ENCODE results near the gene OR2J3.

Gene OR2J3

DNA sequence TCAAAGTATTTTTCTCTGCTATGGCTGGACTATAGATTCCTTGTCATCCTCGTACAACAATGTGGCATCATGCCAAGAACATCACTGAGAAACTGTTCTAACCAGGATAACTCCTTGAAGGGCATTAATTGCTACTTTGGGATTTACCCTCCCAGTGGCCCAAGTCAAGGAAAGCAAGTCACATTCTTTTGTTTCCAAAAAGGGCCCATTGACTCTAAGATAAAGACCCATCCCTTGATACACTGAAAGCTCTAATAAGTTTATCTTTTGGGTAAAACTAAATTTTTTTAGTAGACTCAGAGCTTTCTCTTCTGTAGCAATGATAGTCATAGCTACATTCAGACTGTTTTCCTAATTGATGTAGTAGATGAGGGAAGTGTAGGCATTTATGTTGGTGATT lies at the start of gene OR2J3:
Gene OR2J3, plus strand, starts transcription at position 301 of the 400 bp plus-strand sequence. CDS start 3,833 bp downstream, outside the sequence.
- no peak within 1 kb of the TSS for H3K27ac ChIP-seq (ENCODE audit: low read depth, low read length)
- no peaks in the 10 kb centered on the region for H3K36me3 ChIP-seq (ENCODE audit: control insufficient read depth in 5 of 5, insufficient read depth in 5 of 5, low read length in 5 of 5)
- H3K4me3 ChIP-seq (ENCODE audit: low read depth in 1 of 5, low read length in 5 of 5), result no peak within 1 kb of the TSS
- peaks cover 0 to 3% (median 0%) of the 10 kb centered on the region in 5 donors for H3K9me3 ChIP-seq (ENCODE audit: control insufficient read depth in 5 of 5, low read length in 5 of 5)
- H3K4me1 ChIP-seq (ENCODE audit: control insufficient read depth in 5 of 5, insufficient read depth in 5 of 5, low read length in 5 of 5), result no peaks in the 10 kb centered on the region
- no peak within 1 kb of the TSS for H3K9ac ChIP-seq (ENCODE audit: low read length in 5 of 5)
- H3K27me3 ChIP-seq (ENCODE audit: control insufficient read depth in 5 of 5, insufficient read depth in 4 of 5, low read length in 5 of 5), result no peaks in the 10 kb centered on the region

DNA sequence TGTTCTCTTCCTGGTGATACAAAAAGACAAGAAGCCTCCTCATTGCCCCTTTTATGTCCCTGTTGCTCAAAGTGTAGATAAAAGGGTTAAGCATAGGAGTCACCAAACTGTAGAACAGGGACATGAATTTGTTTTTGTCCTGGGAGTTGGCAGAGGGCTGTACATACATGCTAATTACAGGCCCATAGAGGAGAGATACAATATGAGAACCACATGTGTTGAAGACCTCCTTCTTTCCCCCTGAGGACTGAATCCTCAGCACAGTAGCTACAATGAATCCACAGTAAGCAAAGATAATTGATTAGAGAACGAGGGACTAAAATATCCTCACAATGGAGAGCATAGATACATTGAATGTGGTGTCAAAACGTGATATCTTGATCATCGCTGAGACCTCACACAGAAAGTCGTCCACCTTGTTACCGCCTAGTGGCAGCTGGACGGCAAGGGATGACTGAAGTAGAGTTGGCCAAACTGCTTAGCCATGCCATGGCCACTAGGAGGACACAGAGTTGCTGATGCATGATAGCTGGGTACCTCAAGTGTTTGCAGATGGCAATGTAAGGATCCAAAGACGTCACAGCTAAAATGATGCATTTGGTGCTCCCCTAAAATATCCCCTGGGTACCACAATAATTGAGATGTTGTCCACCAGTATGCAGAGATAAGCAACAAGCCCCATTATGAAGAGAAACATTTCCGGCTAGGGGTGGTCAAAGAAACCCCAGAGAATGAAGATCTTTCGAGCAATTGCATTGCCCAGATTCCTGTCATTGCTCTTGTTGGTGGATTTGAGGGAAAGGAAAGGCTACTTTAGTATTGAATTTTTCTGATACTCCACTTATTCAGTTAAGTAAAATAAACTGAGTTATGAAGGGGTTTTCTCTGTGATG lies 35.8 kb upstream of the OR2J3 start:
- H3K4me1 ChIP-seq (ENCODE audit: control insufficient read depth in 5 of 5, insufficient read depth in 5 of 5, low read length in 5 of 5), result no peaks in the 10 kb centered on the region
- H3K4me3 ChIP-seq (ENCODE audit: low read depth in 1 of 5, low read length in 5 of 5), result no peak overlapping the region
- no peak overlapping the region for H3K27ac ChIP-seq (ENCODE audit: low read depth, low read length)
- no peak overlapping the region for H3K9ac ChIP-seq (ENCODE audit: low read length in 5 of 5)
- H3K36me3 ChIP-seq (ENCODE audit: control insufficient read depth in 5 of 5, insufficient read depth in 5 of 5, low read length in 5 of 5), result no peaks in the 10 kb centered on the region
- H3K9me3 ChIP-seq (ENCODE audit: control insufficient read depth in 5 of 5, low read length in 5 of 5), result no peaks in the 10 kb centered on the region
- peaks cover 0 to 2% (median 0%) of the 10 kb centered on the region in 5 donors for H3K27me3 ChIP-seq (ENCODE audit: control insufficient read depth in 5 of 5, insufficient read depth in 4 of 5, low read length in 5 of 5)

DNA sequence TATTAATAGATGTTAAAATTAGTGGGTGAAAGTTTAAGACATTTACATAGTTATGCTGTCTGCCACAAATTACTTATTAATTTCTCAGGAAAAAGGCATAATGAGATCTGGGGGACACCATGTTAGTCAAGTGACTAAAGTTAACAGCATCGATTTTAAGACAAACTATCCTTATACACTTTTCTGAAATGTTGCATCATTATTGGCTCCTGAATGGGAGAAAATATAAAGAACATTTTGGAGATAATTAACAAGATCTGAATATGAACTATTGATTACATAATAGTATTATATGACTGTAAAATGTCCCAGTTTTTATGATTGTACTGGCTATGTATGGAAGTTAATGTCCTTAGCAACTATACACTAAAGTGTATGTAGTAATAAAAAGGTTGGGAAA lies 28.7 kb upstream of the OR2J3 start:
- Histone ChIP-seq H3K4me1 (ENCODE audit: control insufficient read depth in 5 of 5, insufficient read depth in 5 of 5, low read length in 5 of 5) (no peaks in the 10 kb centered on the region), H3K9me3 (ENCODE audit: control insufficient read depth in 5 of 5, low read length in 5 of 5) (no peaks in the 10 kb centered on the region), H3K4me3 (ENCODE audit: low read depth in 1 of 5, low read length in 5 of 5) (no peak overlapping the region), H3K27me3 (ENCODE audit: control insufficient read depth in 5 of 5, insufficient read depth in 4 of 5, low read length in 5 of 5) (peaks cover 0 to 2% (median 0%) of the 10 kb centered on the region in 5 donors), H3K27ac (ENCODE audit: low read depth, low read length) (no peak overlapping the region), H3K9ac (ENCODE audit: low read length in 5 of 5) (no peak overlapping the region), H3K36me3 (ENCODE audit: control insufficient read depth in 5 of 5, insufficient read depth in 5 of 5, low read length in 5 of 5) (no peaks in the 10 kb centered on the region)

DNA sequence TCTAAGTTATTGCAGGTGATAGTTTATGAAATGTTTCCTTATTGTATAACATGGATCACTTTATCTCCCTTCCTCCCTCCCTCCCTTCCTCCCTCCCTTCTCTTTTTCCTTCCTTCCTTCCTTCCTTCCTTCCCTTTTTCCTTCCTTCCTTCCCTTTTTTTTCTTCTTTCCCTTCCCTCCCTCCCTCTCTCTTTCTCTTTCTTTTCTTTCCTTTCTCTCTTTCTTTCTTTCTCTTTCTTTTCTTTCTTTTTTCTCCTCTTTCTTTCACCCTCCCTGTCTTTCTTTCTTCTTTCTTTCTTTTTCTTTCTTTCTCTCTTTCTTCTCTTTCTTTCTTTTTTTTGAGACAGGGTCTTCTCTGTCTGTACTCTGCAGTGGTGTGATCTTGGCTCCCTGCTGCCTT lies 26.5 kb upstream of the OR2J3 start:
- no peaks in the 10 kb centered on the region for H3K27me3 ChIP-seq (ENCODE audit: control insufficient read depth in 5 of 5, insufficient read depth in 4 of 5, low read length in 5 of 5)
- no peaks in the 10 kb centered on the region for H3K4me1 ChIP-seq (ENCODE audit: control insufficient read depth in 5 of 5, insufficient read depth in 5 of 5, low read length in 5 of 5)
- no peaks in the 10 kb centered on the region for H3K9me3 ChIP-seq (ENCODE audit: control insufficient read depth in 5 of 5, low read length in 5 of 5)
- no peak overlapping the region for H3K9ac ChIP-seq (ENCODE audit: low read length in 5 of 5)
- no peaks in the 10 kb centered on the region for H3K36me3 ChIP-seq (ENCODE audit: control insufficient read depth in 5 of 5, insufficient read depth in 5 of 5, low read length in 5 of 5)
- no peak overlapping the region for H3K4me3 ChIP-seq (ENCODE audit: low read depth in 1 of 5, low read length in 5 of 5)
- no peak overlapping the region for H3K27ac ChIP-seq (ENCODE audit: low read depth, low read length)

DNA sequence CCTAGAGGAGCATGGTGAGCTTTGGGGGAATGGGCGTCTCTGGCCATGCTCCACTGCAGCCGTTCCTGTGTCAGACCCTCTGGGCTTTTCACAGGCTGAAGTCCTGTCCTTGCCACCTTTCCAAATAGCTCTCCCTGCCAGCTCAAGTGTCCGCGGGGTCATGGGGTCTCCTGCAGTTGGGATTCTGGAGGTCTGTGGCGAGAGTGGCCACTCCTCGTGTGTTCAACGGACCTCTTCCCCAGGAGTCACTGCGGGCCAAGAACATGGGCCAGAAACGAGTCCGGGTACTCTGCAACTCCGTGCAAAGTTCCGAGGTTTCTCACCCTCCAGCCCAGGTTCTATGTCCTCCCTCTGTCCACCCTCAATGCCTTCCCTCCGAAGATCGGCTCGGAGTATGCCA lies 25.4 kb upstream of the OR2J3 start:
- Histone ChIP-seq H3K9me3 (ENCODE audit: control insufficient read depth in 5 of 5, low read length in 5 of 5) (no peaks in the 10 kb centered on the region), H3K4me1 (ENCODE audit: control insufficient read depth in 5 of 5, insufficient read depth in 5 of 5, low read length in 5 of 5) (no peaks in the 10 kb centered on the region), H3K27me3 (ENCODE audit: control insufficient read depth in 5 of 5, insufficient read depth in 4 of 5, low read length in 5 of 5) (no peaks in the 10 kb centered on the region), H3K9ac (ENCODE audit: low read length in 5 of 5) (no peak overlapping the region), H3K4me3 (ENCODE audit: low read depth in 1 of 5, low read length in 5 of 5) (no peak overlapping the region), H3K27ac (ENCODE audit: low read depth, low read length) (no peak overlapping the region), H3K36me3 (ENCODE audit: control insufficient read depth in 5 of 5, insufficient read depth in 5 of 5, low read length in 5 of 5) (no peaks in the 10 kb centered on the region)

DNA sequence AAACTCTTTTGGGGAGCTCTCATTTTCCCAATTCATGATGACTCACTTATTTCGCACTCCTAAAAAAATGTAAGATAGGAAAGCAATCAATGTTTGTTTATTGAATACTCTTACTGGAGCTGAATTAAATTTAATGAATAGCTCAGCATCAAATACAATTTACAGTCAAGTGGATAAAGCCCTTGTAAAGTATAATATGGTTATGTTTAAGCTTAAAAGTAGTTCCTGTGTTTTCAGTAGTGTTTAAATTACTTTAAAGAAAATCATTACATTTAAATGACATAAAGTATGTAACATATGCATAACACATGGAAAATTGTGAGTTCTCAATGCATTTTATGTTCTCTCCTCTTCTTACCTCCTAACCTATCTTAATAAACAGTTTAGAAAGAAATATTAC lies 20.6 kb upstream of the OR2J3 start, which contains the start of gene OR2B3:
Gene OR2B3, minus strand, starts transcription at position 101 of the 400 bp plus-strand sequence. Its CDS starts 65 bp downstream, at position 36.
- no peaks in the 10 kb centered on the region for H3K4me1 ChIP-seq (ENCODE audit: control insufficient read depth in 5 of 5, insufficient read depth in 5 of 5, low read length in 5 of 5)

DNA sequence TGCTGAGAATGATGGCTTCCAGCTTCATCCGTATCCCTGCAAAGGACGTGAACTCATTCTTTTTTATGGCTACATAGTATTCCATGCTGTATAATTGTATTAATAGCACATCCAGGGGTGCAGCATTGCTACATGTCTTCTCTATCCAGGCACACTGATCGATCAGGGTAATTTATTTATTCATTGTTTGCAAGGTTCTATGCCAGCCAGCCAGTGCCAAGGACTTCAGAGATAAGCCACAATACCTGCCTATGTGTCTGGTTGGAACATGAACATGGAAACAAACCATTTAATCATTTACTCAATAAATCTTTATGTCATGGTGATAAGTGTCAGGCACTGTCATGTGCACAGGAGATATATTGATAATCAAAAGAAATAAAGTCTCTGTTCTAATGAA lies 14.9 kb upstream of the OR2J3 start:
- no peaks in the 10 kb centered on the region for H3K36me3 ChIP-seq (ENCODE audit: control insufficient read depth in 5 of 5, insufficient read depth in 5 of 5, low read length in 5 of 5)
- no peak overlapping the region for H3K4me3 ChIP-seq (ENCODE audit: low read depth in 1 of 5, low read length in 5 of 5)
- H3K27me3 ChIP-seq (ENCODE audit: control insufficient read depth in 5 of 5, insufficient read depth in 4 of 5, low read length in 5 of 5), result no peaks in the 10 kb centered on the region
- no peaks in the 10 kb centered on the region for H3K4me1 ChIP-seq (ENCODE audit: control insufficient read depth in 5 of 5, insufficient read depth in 5 of 5, low read length in 5 of 5)
- H3K9ac ChIP-seq (ENCODE audit: low read length in 5 of 5), result no peak overlapping the region
- H3K27ac ChIP-seq (ENCODE audit: low read depth, low read length), result no peak overlapping the region
- no peaks in the 10 kb centered on the region for H3K9me3 ChIP-seq (ENCODE audit: control insufficient read depth in 5 of 5, low read length in 5 of 5)

More for the DNA sequence above, 20.6 kb upstream of the OR2J3 start, which contains the start of gene OR2B3:
- Histone ChIP-seq H3K9ac (ENCODE audit: low read length in 5 of 5) (no peak within 1 kb of the TSS), H3K27ac (ENCODE audit: low read depth, low read length) (no peak within 1 kb of the TSS), H3K4me3 (ENCODE audit: low read depth in 1 of 5, low read length in 5 of 5) (no peak within 1 kb of the TSS), H3K27me3 (ENCODE audit: control insufficient read depth in 5 of 5, insufficient read depth in 4 of 5, low read length in 5 of 5) (no peaks in the 10 kb centered on the region), H3K36me3 (ENCODE audit: control insufficient read depth in 5 of 5, insufficient read depth in 5 of 5, low read length in 5 of 5) (no peaks in the 10 kb centered on the region), H3K9me3 (ENCODE audit: control insufficient read depth in 5 of 5, low read length in 5 of 5) (no peaks in the 10 kb centered on the region)

DNA sequence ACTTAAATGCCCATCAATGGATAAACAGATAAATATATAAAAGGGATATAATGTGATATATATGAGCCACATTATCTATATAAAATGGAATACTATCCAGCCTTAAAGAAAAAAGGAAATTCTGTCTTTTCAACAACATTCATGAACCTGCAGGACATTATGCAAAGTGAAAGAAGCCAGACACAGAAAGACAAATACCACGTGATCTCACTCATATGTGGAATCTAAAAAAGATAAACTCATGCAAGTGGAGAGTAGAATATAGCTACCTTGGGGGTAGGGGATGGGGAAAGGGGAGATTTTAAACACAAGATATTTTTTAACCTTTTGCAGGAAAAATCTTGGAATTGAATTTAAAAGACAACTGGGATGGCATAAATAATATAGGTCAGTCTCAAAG lies 10.1 kb upstream of the OR2J3 start:
- Histone ChIP-seq H3K36me3 (ENCODE audit: control insufficient read depth in 5 of 5, insufficient read depth in 5 of 5, low read length in 5 of 5) (no peaks in the 10 kb centered on the region), H3K27ac (ENCODE audit: low read depth, low read length) (no peak overlapping the region), H3K27me3 (ENCODE audit: control insufficient read depth in 5 of 5, insufficient read depth in 4 of 5, low read length in 5 of 5) (no peaks in the 10 kb centered on the region), H3K4me1 (ENCODE audit: control insufficient read depth in 5 of 5, insufficient read depth in 5 of 5, low read length in 5 of 5) (no peaks in the 10 kb centered on the region), H3K4me3 (ENCODE audit: low read depth in 1 of 5, low read length in 5 of 5) (no peak overlapping the region), H3K9ac (ENCODE audit: low read length in 5 of 5) (no peak overlapping the region), H3K9me3 (ENCODE audit: control insufficient read depth in 5 of 5, low read length in 5 of 5) (no peaks in the 10 kb centered on the region)

DNA sequence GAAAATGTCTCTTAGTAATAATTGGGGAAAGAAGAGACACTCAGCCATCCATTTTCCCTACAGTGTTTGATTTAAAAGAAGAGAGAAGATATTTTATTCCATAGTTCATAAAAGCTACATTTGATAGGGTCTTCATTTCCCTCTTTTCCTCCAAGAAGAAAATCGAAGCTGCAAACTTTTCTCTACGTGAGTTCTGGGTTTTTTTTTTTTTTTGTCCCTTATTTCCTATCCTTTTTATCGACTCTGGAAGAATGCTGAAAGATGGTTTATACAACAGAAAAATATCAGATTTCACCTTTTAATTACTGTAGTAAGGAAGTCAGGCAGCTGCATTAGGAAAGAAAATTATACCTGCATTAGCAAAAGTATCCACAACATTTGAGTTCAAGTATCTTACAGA lies 8.7 kb upstream of the OR2J3 start, which contains the start of gene OR2J1:
Gene OR2J1, plus strand, starts transcription at position 301 of the 400 bp plus-strand sequence. CDS start 1,453 bp downstream, outside the sequence.
- Histone ChIP-seq H3K4me3 (ENCODE audit: low read depth in 1 of 5, low read length in 5 of 5) (no peak within 1 kb of the TSS), H3K9me3 (ENCODE audit: control insufficient read depth in 5 of 5, low read length in 5 of 5) (peaks cover 0 to 3% (median 0%) of the 10 kb centered on the region in 5 donors), H3K27ac (ENCODE audit: low read depth, low read length) (no peak within 1 kb of the TSS), H3K9ac (ENCODE audit: low read length in 5 of 5) (no peak within 1 kb of the TSS), H3K27me3 (ENCODE audit: control insufficient read depth in 5 of 5, insufficient read depth in 4 of 5, low read length in 5 of 5) (no peaks in the 10 kb centered on the region), H3K36me3 (ENCODE audit: control insufficient read depth in 5 of 5, insufficient read depth in 5 of 5, low read length in 5 of 5) (no peaks in the 10 kb centered on the region), H3K4me1 (ENCODE audit: control insufficient read depth in 5 of 5, insufficient read depth in 5 of 5, low read length in 5 of 5) (no peaks in the 10 kb centered on the region)

DNA sequence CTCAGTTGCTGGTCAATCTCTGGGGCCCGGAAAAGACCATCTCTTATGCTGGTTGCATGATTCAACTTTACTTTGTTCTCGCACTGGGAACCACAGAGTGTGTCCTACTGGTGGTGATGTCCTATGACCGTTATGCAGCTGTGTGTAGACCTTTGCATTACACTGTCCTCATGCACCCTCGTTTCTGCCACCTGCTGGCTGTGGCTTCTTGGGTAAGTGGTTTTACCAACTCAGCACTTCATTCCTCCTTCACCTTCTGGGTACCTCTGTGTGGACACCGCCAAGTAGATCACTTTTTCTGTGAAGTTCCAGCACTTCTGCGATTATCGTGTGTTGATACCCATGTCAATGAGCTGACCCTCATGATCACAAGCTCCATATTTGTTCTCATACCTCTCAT lies 4.3 kb downstream of the OR2J3 start:
- H3K4me3 ChIP-seq (ENCODE audit: low read depth in 1 of 5, low read length in 5 of 5), result no peak overlapping the region
- H3K27me3 ChIP-seq (ENCODE audit: control insufficient read depth in 5 of 5, insufficient read depth in 4 of 5, low read length in 5 of 5), result no peaks in the 10 kb centered on the region
- no peak overlapping the region for H3K9ac ChIP-seq (ENCODE audit: low read length in 5 of 5)
- no peaks in the 10 kb centered on the region for H3K4me1 ChIP-seq (ENCODE audit: control insufficient read depth in 5 of 5, insufficient read depth in 5 of 5, low read length in 5 of 5)
- H3K27ac ChIP-seq (ENCODE audit: low read depth, low read length), result no peak overlapping the region
- H3K36me3 ChIP-seq (ENCODE audit: control insufficient read depth in 5 of 5, insufficient read depth in 5 of 5, low read length in 5 of 5), result no peaks in the 10 kb centered on the region
- H3K9me3 ChIP-seq (ENCODE audit: control insufficient read depth in 5 of 5, low read length in 5 of 5), result no peaks in the 10 kb centered on the region
